GM12874 (cell line): ENCODE data around the gene TMPRSS7.

Source experiments
- CTCF ChIP-seq: IDR thresholded peaks from 2 replicates; pipeline ENCODE4 v1.5.1; 2011; ENCODE audit warnings: low read depth, mild to moderate bottlenecking, control low read depth, low read length, moderate library complexity; ENCODE audit not compliant: insufficient read depth

TMPRSS7 gene

GRCh38 chr3:112089956-112090886 lies 55.7 kb downstream of the TMPRSS7 start:
- no peak for TF ChIP-seq CTCF

- no peak for TF ChIP-seq CTCF
Measured at GRCh38 chr3:112090887-112091586, 56.5 kb downstream of the TMPRSS7 start.

- TF ChIP-seq CTCF = no peak
Measured at GRCh38 chr3:112092496-112093179, 58.1 kb downstream of the TMPRSS7 start.

GRCh38 chr3:112093180-112093522 lies 58.6 kb downstream of the TMPRSS7 start:
- TF ChIP-seq CTCF = no peak

GRCh38 chr3:112095731-112096130 lies 61.2 kb downstream of the TMPRSS7 start:
- no peak for TF ChIP-seq CTCF

GRCh38 chr3:112096176-112096575 lies 61.6 kb downstream of the TMPRSS7 start:
- no peak for TF ChIP-seq CTCF

GRCh38 chr3:112097378-112097777 lies 62.8 kb downstream of the TMPRSS7 start:
- no peak for TF ChIP-seq CTCF
